Stimulated activated CD4-positive, alpha-beta T cell treated with anti-CD3 and anti-CD28 coated beads, TNF-alpha, amount 100 ng/mL, for 4 hours (primary cell): ENCODE measurements around the gene SHBG.

Experiments
- DNase-seq, 3 experiments: peaks; one replicate each; pipeline ENCODE4 v3.0.0-alpha.2; 2020; ENCODE audit warnings: low read depth in 3 of 3

SHBG gene

DNA sequence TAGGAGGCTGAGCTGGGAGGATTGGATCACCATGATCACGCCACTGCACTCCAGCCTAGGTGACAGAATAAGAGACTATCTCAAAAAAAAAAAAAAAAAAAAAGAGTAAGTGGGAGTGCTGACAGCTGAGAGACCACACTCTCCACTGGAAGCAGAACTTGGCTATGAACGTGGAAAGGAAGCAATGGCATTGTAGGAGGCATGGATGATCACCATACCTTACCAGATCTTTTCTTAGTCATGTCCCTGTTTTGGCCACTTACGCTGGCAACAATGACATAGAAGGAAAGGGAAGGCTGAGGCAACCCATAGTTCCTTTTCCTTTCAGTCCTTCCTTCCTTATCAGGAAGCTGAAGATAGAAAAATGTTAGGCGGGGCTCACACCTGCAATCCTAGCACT is 17.1 kb downstream of the SHBG start:
- DNase-seq: no peak

DNA sequence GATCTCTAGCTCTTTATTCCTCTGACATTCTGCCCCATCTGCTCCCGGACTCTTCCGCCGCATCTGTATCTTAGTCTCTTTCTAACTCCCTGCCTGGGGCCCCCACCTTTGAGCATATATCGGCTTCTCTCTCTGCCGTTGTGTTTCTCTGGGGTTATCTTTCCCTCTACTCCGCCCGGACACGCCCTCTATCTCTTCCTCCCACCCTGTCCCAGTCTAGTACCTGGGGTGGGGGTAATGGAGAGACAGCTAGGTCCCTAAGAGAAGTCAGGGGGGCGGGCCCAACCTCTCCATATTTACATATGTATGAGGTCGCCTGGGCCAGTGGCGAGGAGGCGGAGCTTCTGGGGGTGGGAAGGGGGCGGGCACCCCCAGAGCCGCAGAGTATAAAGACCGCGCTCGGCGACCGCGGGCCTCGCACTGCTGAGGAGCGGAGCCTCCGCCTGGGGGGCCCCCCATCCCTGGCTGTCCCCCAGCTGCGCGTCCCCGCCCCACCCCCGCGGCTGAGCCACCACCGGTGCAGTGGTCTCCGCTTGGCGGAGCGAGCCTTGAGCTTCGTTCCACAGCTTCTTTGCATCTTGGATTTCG is 20.7 kb downstream of the SHBG start, which contains the start of gene ATP1B2:
TSS of gene ATP1B2 (plus strand) at position 418 of the 588 bp plus-strand sequence. CDS start 593 bp downstream, outside the sequence.
- peak; percentile 46 to 61 (median 47) for DNase-seq

DNA sequence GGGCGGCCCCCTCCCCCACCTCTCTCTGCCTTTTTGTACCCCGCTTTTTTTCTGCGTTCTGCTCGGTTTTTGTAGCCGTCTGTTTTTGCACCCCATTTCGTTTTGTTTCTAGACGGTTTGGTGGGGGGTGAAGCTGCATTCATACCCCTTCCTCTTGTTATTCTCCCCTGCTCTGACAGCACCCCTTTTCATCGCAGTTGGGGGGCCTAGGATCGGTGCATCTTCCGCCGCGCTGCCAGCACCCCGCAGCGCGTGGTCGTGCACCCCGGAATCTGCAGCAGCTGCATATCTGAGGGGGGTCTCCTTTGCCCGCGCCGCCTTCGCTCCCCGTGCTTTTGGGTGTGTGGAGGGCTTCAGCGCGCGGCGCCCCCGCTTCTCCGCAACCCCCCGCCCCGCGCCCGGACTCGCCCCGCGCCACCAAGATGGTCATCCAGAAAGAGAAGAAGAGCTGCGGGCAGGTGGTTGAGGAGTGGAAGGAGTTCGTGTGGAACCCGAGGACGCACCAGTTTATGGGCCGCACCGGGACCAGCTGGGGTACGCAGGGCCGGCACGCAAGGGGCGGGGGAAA is 21.2 kb downstream of the SHBG start:
- DNase-seq: no peak

DNA sequence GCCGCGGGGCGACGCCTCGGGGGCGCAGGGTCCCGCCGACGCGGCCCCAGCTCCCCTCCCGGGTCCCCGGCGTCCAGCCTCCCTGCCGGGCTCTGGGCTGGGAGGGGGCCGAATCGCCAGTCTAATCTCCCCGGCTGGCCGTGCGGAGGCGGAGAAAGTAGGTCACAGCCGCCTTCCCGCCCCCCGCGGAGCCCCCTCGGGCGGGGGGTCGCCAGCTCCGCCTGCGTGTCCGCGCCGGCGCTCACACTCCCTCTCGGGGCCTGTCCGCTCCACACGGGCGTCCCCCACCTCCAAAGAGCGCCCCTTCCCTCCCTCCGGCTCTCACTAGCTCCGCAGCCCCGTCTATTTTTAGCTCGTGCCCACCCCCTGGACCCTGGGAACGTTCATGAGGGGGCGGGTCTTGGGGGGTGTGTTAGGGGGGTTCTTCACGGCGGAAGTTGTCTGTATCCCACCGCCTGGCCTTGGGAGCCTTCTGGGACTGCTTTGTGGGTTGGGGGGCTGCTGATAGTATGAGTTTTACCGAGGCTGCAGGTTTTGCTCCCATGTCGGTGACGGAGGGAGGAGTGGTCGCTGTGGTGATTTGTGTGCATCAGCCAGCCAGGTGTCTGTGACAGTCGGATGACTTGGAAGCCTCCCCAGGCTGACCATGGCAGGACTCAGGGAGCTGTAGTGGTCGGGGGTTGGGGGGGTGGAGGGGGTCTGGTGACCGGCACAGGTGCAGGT is 21.9 kb downstream of the SHBG start:
- DNase-seq: no peak

- DNase-seq: no peak
These were observed 22.7 kb downstream of the SHBG start for GRCh38 chr17:7652388-7653356.

DNA sequence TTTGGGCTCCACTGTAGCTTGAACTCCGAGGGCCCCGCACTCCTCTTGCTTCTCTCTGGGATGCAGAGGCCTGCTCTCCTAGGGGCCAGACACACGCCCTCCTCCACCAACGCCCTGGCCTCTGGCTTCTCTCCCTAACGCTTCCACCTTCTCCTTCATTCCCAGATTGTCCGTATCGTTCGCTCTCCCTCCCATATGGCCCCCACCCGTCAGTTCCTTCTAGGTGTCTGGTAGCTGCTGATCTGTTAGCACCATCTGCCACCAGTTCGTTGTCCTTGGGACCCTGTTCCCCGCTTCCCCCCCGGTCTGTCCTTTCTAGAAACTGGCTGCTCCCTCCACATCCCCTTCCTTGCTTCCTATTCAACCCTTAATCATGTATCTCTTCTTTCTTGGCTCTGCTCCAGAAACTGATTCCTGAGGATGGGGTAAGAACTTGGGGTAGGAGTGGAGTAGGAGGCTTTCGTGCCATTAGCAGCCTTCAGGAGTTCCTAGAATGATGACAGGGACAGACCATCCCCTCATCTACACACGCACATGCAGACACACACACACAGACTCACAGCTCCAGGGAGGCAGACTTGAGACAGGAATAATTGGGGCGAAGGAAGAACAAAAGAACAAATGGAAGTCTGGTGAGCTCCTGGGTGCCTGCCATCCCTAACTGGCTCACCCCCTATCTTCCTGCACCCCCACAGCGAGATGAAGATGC is 25.1 kb downstream of the SHBG start:
- DNase-seq: no peak

DNA sequence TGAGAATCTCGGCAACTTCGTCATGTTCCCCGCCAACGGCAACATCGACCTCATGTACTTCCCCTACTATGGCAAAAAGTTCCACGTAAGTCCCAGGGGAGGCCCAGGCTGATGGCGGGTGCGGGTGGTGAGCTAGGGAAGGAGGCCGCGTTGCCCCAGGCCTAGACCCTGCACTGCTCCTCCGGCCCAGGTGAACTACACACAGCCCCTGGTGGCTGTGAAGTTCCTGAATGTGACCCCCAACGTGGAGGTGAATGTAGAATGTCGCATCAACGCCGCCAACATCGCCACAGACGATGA is 25.6 kb downstream of the SHBG start:
- DNase-seq: no peak

- DNase-seq: no peak
These were observed 27.1 kb downstream of the SHBG start for GRCh38 chr17:7656958-7657609.

DNA sequence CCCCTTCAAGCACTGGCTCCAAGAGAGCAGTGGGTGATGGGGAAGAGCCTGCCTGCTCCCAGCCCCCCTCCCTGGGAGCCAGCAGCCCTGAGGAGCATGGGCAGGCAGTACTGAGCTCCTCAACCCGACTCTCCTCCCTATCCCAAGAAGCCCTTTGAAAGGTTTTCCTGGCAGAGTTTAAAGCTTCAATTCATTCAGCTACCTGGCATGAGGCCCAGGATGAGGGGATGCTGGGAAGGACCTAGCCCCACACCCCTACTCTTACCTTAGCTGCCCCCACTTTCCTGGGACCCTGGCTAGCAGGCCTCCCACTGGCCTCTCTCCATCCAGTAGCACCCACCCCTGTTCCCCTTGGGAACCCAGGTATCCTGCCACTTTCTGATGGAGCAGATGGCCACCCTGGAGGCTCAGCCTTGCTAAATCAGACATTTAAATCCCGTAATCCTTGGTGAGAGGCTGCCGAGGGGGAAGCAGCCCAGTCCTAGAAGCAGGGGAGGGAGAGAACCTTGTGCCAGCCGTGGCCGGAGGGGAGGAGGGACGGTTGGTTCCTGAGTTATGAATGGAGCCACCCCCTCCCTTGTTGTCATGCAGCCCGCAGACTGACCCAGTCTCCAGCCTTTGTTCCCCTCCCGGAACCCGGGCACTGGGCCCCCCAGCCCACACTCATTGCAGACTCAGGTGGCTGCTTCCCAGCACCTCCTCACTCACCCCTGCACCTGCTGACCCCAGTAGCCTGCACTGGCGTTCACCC is 37.9 kb downstream of the SHBG start:
- no peak for DNase-seq

GRCh38 chr17:7668482-7668881 is 38.5 kb downstream of the SHBG start:
- no peak for DNase-seq

DNA sequence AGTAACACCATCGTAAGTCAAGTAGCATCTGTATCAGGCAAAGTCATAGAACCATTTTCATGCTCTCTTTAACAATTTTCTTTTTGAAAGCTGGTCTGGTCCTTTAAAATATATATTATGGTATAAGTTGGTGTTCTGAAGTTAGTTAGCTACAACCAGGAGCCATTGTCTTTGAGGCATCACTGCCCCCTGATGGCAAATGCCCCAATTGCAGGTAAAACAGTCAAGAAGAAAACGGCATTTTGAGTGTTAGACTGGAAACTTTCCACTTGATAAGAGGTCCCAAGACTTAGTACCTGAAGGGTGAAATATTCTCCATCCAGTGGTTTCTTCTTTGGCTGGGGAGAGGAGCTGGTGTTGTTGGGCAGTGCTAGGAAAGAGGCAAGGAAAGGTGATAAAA is 43.3 kb downstream of the SHBG start:
- no peak for DNase-seq

DNA sequence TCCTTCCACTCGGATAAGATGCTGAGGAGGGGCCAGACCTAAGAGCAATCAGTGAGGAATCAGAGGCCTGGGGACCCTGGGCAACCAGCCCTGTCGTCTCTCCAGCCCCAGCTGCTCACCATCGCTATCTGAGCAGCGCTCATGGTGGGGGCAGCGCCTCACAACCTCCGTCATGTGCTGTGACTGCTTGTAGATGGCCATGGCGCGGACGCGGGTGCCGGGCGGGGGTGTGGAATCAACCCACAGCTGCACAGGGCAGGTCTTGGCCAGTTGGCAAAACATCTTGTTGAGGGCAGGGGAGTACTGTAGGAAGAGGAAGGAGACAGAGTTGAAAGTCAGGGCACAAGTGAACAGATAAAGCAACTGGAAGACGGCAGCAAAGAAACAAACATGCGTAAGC is 45.0 kb downstream of the SHBG start:
- no peak for DNase-seq

DNA sequence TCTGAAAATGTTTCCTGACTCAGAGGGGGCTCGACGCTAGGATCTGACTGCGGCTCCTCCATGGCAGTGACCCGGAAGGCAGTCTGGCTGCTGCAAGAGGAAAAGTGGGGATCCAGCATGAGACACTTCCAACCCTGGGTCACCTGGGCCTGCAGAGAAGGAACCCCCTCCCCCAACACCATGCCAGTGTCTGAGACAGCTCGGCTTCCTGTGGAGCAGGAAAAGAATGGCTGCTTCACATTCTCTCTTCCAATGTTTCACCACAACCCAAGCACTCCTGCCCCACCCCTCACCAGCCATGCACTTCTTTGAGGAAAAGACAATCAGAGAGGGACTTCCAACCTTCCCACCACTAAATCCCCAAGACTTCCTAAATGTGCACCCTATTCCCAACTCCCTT is 46.6 kb downstream of the SHBG start:
- no peak for DNase-seq

- DNase-seq: no peak
These were observed 47.6 kb downstream of the SHBG start for GRCh38 chr17:7677388-7678067.
